Stomach (tissue), 9 donors: Measurements from ENCODE around the gene RARS1. TPM values are rescaled to one million over a fixed set of nuclear protein-coding genes. Genes with fewer than 3 reads are reported as not detected.

Experiments
- DNase-seq, 2 donors: peaks; one replicate each; pipeline versions ENCODE4 v3.0.0 to v3.0.0-alpha.2; 2013 to 2019
- H3K27ac ChIP-seq, 5 donors: fragments of 200-600 bp in 4 of 5; sonication (generic) in 4 of 5; one replicate each; pipeline ENCODE4 v1.5.1; 2013 to 2019; ENCODE audit warnings: mild to moderate bottlenecking in 1 of 5, moderate library complexity in 1 of 5
- H3K27me3 ChIP-seq, 3 donors: fragments of 200-600 bp; sonication (generic); one replicate each; pipeline ENCODE4 v1.5.1; 2017 to 2019; ENCODE audit warnings: mixed run types in 1 of 3
- H3K36me3 ChIP-seq, 4 donors: fragments of 200-600 bp; sonication (generic); 1 replicate in 3 of 4; 2 replicates in 1 of 4; pipeline ENCODE4 v1.5.1; 2016 to 2019
- H3K4me1 ChIP-seq, 4 donors: fragments of 200-600 bp; sonication (generic); one replicate each; pipeline ENCODE4 v1.5.1; 2016 to 2019
- H3K4me3 ChIP-seq, 4 donors: fragments of 200-600 bp; sonication (generic) in 3 of 4; one replicate each; pipeline ENCODE4 v1.5.1; 2016 to 2019; ENCODE audit warnings: mild to moderate bottlenecking in 1 of 4
- H3K9me3 ChIP-seq, 4 donors: fragments of 200-600 bp; sonication (generic); one replicate each; pipeline ENCODE4 v1.5.1; 2016 to 2019
- EP300 ChIP-seq: sonication (generic); formaldehyde crosslinking; IDR thresholded peaks from one replicate; pipeline ENCODE4 v1.6.1; 2017; ENCODE audit warnings: antibody characterized with exemption
- POLR2A ChIP-seq, 4 donors: fragments of 450-650 bp; IDR thresholded peaks; one replicate each; pipeline ENCODE4 v1.6.1; 2016; ENCODE audit warnings: antibody characterized with exemption in 4 of 4, control low read depth in 2 of 4, mild to moderate bottlenecking in 1 of 4, moderate library complexity in 1 of 4
- POLR2AphosphoS5 ChIP-seq, 3 donors: sonication (generic); formaldehyde crosslinking; IDR thresholded peaks; one replicate each; pipeline ENCODE4 v1.6.1; 2016; ENCODE audit warnings: antibody characterized with exemption in 3 of 3
- WGBS, 5 donors: extraction: QIAGEN DNeasy Blood & Tissue Kit in 3 of 5; methylation state at CpG; one replicate each; pipeline versions ENCODE4 v1.1.5 to v1.1.7; 2013 to 2018; 5-methylcytosine and 5-hydroxymethylcytosine counted together
- intact Hi-C: fragments of 100-400 bp; cut with DNase I; formaldehyde crosslinking; loops from one replicate; pipeline ENCODE4 v1.15.1; 2023; ENCODE audit warnings: low total_unique reads
- polyA plus RNA-seq, 3 donors: library from polyadenylated mRNA; stranded (reverse); fragments of 200-250 nt; gene quantifications; one replicate each; pipeline ENCODE4 v1.2.3, GENCODE V29; 2013
- total RNA-seq, 5 donors: library from RNA; depleted of rRNA; stranded (reverse); fragments of >200 nt; gene quantifications; one replicate each; pipeline versions ENCODE4 v1.1.0 to v1.2.3, GENCODE V29; 2014 to 2016
- TF ChIP-seq, protein P1 (sequence below), 7 experiments: fragments of 450-650 bp in 4 of 7; fragments of 200-600 bp in 3 of 7; sonication (generic) in 3 of 7; IDR thresholded peaks; one replicate each; pipeline ENCODE4 v1.5.1; 2016 to 2019; ENCODE audit warnings: antibody characterized with exemption in 7 of 7, control low read depth in 2 of 7, mild to moderate bottlenecking in 1 of 7
- donor health status: healthy with polysubstance abuse.
- donor health status: Bipolar disorder and iron deficiency.
- donor health status: healthy.

The RARS1 gene
- total and polyA plus RNA-seq, 8 donors, result 27.5 to 139 (median 40.5) TPM

DNA sequence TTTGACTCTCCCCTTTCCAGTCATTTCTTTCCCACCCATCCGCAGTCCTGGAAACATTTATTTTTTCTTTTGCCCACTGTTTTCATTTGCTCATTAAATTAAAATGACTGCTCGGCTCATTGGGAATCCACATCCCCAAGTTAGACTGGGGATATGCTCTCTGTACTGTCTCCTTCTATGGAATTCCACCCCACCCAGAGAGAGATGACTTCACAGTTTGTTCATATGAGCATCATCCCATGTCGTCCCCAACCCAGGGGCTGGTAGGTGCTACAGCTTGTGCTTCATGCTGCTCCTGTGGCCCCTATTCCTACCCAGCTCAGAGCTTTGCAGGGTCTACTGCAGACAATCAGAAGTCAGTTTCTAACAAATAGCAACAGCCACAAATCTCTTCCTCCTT lies 16.5 kb upstream of the RARS1 start:
- 83 to 94% (median 85%) methylated on average over 3 of the region's 3 CpGs for WGBS, 5 donors
- DNase-seq, result no peak
- H3K9me3 ChIP-seq, result no peaks in the 10 kb centered on the region
- intact Hi-C loops, result no loop called here
- H3K4me1 ChIP-seq, result no peaks in the 10 kb centered on the region
- no peak overlapping the region for H3K27ac ChIP-seq
- no peaks in the 10 kb centered on the region for H3K27me3 ChIP-seq
- H3K4me3 ChIP-seq, result no peak overlapping the region
- peaks cover 9 to 83% (median 63%) of the 10 kb centered on the region in 4 donors for H3K36me3 ChIP-seq
- TF ChIP-seq POLR2A (IDR thresholded peaks at IDR 0.05) (no peak), EP300 (no peak), POLR2AphosphoS5 (IDR thresholded peaks at IDR 0.05) (no peak)
- TF ChIP-seq, protein P1, sequence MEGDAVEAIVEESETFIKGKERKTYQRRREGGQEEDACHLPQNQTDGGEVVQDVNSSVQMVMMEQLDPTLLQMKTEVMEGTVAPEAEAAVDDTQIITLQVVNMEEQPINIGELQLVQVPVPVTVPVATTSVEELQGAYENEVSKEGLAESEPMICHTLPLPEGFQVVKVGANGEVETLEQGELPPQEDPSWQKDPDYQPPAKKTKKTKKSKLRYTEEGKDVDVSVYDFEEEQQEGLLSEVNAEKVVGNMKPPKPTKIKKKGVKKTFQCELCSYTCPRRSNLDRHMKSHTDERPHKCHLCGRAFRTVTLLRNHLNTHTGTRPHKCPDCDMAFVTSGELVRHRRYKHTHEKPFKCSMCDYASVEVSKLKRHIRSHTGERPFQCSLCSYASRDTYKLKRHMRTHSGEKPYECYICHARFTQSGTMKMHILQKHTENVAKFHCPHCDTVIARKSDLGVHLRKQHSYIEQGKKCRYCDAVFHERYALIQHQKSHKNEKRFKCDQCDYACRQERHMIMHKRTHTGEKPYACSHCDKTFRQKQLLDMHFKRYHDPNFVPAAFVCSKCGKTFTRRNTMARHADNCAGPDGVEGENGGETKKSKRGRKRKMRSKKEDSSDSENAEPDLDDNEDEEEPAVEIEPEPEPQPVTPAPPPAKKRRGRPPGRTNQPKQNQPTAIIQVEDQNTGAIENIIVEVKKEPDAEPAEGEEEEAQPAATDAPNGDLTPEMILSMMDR (IDR thresholded peaks at IDR 0.05), result no peak

DNA sequence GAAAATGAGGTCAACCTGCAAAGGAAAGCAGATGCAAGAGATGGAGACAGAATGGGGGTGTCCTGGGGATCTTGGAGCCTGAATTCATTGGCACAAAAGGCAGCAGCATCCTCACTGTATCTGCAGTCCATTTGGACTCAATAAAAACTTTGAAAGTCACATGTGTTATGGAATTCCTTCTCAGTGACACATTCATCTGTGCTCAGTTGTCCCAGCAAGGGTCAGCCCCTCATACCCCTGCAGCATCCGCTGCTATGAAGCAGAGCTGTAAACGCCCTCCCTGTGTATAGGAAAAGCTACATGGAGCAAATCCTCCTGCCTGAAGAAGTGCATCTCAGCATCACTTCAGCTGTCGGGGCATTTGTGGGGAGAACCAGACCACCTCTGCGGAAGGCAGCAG lies 14.5 kb upstream of the RARS1 start:
- Histone ChIP-seq H3K4me3 (no peak overlapping the region), H3K27ac (no peak overlapping the region), H3K36me3 (peaks cover 5 to 65% (median 50%) of the 10 kb centered on the region in 4 donors), H3K4me1 (no peaks in the 10 kb centered on the region), H3K9me3 (no peaks in the 10 kb centered on the region), H3K27me3 (no peaks in the 10 kb centered on the region)
- no peak for TF ChIP-seq POLR2A (IDR thresholded peaks at IDR 0.05)
- TF ChIP-seq POLR2AphosphoS5 (IDR thresholded peaks at IDR 0.05), result no peak
- TF ChIP-seq, protein P1 (IDR thresholded peaks at IDR 0.05), result no peak
- no peak for TF ChIP-seq EP300
- intact Hi-C loops, result no loop called here
- whole genome bisulfite sequencing, 5 donors, result 84 to 94% (median 89%) methylated on average over 4 of the region's 4 CpGs
- DNase-seq, result no peak

DNA sequence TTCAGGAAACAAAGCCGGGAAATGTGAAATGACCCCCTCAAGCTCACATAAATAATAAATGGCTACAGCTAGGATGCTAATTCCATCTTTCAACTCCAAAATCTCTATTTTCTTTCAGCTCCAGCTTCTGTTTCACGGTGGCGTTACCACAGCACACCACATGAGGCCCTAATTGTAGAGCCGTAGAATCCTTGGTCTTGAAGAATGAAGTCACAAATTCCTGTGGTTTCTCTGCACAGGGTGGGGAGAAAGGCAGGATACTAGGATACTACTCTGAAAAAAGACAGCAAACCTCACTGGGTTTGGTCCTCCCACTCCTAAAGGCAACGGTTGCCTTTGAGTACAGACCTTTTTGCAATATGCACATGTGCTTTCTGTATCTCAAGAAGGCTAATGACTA lies 13.9 kb upstream of the RARS1 start:
- 69 to 82% (median 73%) methylated on average over 5 of the region's 5 CpGs for WGBS, 5 donors

DNA sequence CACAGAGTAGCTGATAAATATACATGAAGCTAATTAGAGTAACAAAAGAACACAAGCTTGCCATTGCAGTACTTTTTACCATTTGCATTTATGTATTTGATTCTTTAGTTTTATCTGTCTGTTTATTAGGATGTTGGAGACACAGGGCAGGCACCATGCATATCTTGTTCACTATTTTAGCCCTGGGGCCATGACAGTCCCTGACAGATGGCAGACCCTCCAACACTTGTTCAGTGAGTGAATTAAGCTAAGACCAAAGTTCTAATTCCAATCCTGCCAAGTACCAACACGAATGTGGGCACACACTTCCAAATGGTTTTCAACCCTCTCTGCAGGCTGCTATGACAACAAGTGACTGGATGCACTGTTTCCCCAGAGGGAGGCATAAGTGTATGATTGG lies 12.0 kb upstream of the RARS1 start:
- H3K9me3 ChIP-seq, result no peaks in the 10 kb centered on the region
- intact Hi-C loops, result no loop called here
- no peaks in the 10 kb centered on the region for H3K27me3 ChIP-seq
- TF ChIP-seq, protein P1 (IDR thresholded peaks at IDR 0.05), result no peak
- TF ChIP-seq EP300 (no peak), POLR2AphosphoS5 (IDR thresholded peaks at IDR 0.05) (no peak), POLR2A (IDR thresholded peaks at IDR 0.05) (no peak)
- 50 to 79% (median 63%) methylated on average over 1 of the region's 1 CpG for WGBS, 5 donors
- no peak overlapping the region for H3K27ac ChIP-seq
- no peak overlapping the region for H3K4me3 ChIP-seq
- H3K36me3 ChIP-seq, result peaks cover 2 to 41% (median 31%) of the 10 kb centered on the region in 4 donors
- no peak for DNase-seq
- H3K4me1 ChIP-seq, result no peaks in the 10 kb centered on the region

More for the DNA sequence above, 13.9 kb upstream of the RARS1 start:
- Histone ChIP-seq H3K27ac (no peak overlapping the region), H3K27me3 (no peaks in the 10 kb centered on the region), H3K9me3 (no peaks in the 10 kb centered on the region), H3K4me1 (no peaks in the 10 kb centered on the region), H3K36me3 (peaks cover 5 to 60% (median 49%) of the 10 kb centered on the region in 4 donors), H3K4me3 (no peak overlapping the region)
- intact Hi-C loops, result no loop called here
- TF ChIP-seq POLR2AphosphoS5 (IDR thresholded peaks at IDR 0.05) (no peak), POLR2A (IDR thresholded peaks at IDR 0.05) (no peak)
- peak in 1 of 2 donors; percentile 21 for DNase-seq

DNA sequence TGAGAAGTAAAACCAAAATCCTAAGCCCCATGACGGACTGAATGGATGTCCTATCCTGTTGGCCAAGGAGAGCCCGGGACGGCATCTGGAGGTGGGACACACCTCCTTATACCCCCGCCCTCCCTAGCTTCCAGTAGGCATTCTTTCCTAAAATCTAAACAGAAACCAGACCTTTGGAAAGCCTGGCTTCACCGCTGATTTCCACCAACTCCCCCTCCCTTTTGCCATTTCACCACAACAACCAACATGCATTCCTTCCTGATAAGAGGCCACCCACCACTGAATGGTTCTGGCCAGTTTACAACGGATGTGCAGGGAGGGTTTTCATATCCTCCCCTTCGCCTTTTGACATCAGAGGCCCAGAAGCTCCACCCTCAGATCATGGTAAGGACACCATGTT lies 9.2 kb upstream of the RARS1 start:
- intact Hi-C loops, result no loop called here
- Histone ChIP-seq H3K4me1 (no peaks in the 10 kb centered on the region), H3K27me3 (no peaks in the 10 kb centered on the region), H3K9me3 (no peaks in the 10 kb centered on the region), H3K4me3 (no peak overlapping the region), H3K36me3 (peaks cover 0 to 21% (median 10%) of the 10 kb centered on the region in 4 donors), H3K27ac (no peak overlapping the region)
- TF ChIP-seq EP300, result no peak
- TF ChIP-seq POLR2A (IDR thresholded peaks at IDR 0.05), result no peak
- TF ChIP-seq POLR2AphosphoS5 (IDR thresholded peaks at IDR 0.05), result no peak
- TF ChIP-seq, protein P1 (IDR thresholded peaks at IDR 0.05), result no peak
- no peak for DNase-seq
- 44 to 60% (median 53%) methylated on average over 7 of the region's 7 CpGs for WGBS, 5 donors
